Measurements from ENCODE around the gene ESPNL.

Gene ESPNL

GRCh38 chr2:238152771-238153688 is 52.9 kb downstream of the ESPNL start:
- in situ Hi-C loops (cut with MboI; ENCODE audit: low sequenced_read_pairs), result no loop called here

- in situ Hi-C loops (cut with MboI; ENCODE audit: low sequenced_read_pairs), result no loop called here
Observed at GRCh38 chr2:238154570-238154969, 54.4 kb downstream of the ESPNL start.

GRCh38 chr2:238155051-238155760 is 55.1 kb downstream of the ESPNL start:
- in situ Hi-C loops (cut with MboI; ENCODE audit: low sequenced_read_pairs), result no loop called here

- in situ Hi-C loops (cut with MboI; ENCODE audit: low sequenced_read_pairs), result no loop called here
Observed at GRCh38 chr2:238155761-238156694, 55.9 kb downstream of the ESPNL start.

GRCh38 chr2:238157506-238158017 is 57.4 kb downstream of the ESPNL start:
- in situ Hi-C loops (cut with MboI; ENCODE audit: low sequenced_read_pairs), result no loop called here

GRCh38 chr2:238158018-238158508 is 57.9 kb downstream of the ESPNL start:
- in situ Hi-C loops (cut with MboI; ENCODE audit: low sequenced_read_pairs), result no loop called here

GRCh38 chr2:238158509-238159070 is 58.5 kb downstream of the ESPNL start, which contains the start of gene ERFE:
Gene ERFE, plus strand, starts transcription at chr2:238158970. Its CDS starts 38 bp downstream, at chr2:238159008.
- in situ Hi-C loops (cut with MboI; ENCODE audit: low sequenced_read_pairs), result no loop called here

- in situ Hi-C loops (cut with MboI; ENCODE audit: low sequenced_read_pairs), result no loop called here
Observed at GRCh38 chr2:238159071-238159539, 59.0 kb downstream of the ESPNL start.

GRCh38 chr2:238159661-238160205 is 59.6 kb downstream of the ESPNL start:
- in situ Hi-C loops (cut with MboI; ENCODE audit: low sequenced_read_pairs), result no loop called here

- in situ Hi-C loops (cut with MboI; ENCODE audit: low sequenced_read_pairs), result no loop called here
Observed at GRCh38 chr2:238160206-238161129, 60.3 kb downstream of the ESPNL start.

- in situ Hi-C loops (cut with MboI; ENCODE audit: low sequenced_read_pairs), result no loop called here
Observed at GRCh38 chr2:238161291-238162051, 61.3 kb downstream of the ESPNL start.

- in situ Hi-C loops (cut with MboI; ENCODE audit: low sequenced_read_pairs), result no loop called here
Observed at GRCh38 chr2:238162251-238162845, 62.2 kb downstream of the ESPNL start.

- in situ Hi-C loops (cut with MboI; ENCODE audit: low sequenced_read_pairs), result no loop called here
Observed at GRCh38 chr2:238162846-238163441, 62.8 kb downstream of the ESPNL start.

GRCh38 chr2:238163481-238164198 is 63.5 kb downstream of the ESPNL start:
- in situ Hi-C loops (cut with MboI; ENCODE audit: low sequenced_read_pairs), result no loop called here

GRCh38 chr2:238164906-238165287 is 64.8 kb downstream of the ESPNL start:
- in situ Hi-C loops (cut with MboI; ENCODE audit: low sequenced_read_pairs), result no loop called here

GRCh38 chr2:238165288-238165921 is 65.3 kb downstream of the ESPNL start:
- in situ Hi-C loops (cut with MboI; ENCODE audit: low sequenced_read_pairs), result no loop called here

Measured in HL-60/S4 (cell line).